SIG-M5 treated with dmso at 0.1 percent for 504 hours (cell line): ENCODE results near the gene ASCL5.

ENCODE experiments used
- DNase-seq: peaks from one replicate; lab custom pipeline; 2025; ENCODE audit not compliant: unreplicated experiment; lab: John Stamatoyannopoulos, UW

ASCL5 gene

GRCh38 chr1:201153474-201154388 lies 26.7 kb upstream of the ASCL5 start:
- DNase-seq, result peak; percentile 80

- DNase-seq, result peak; percentile 46
These were observed 22.4 kb upstream of the ASCL5 start for GRCh38 chr1:201149400-201149799.

GRCh38 chr1:201147396-201148015 lies 20.5 kb upstream of the ASCL5 start:
- no peak for DNase-seq

- no peak for DNase-seq
These were observed 19.8 kb upstream of the ASCL5 start for GRCh38 chr1:201146626-201147390.

GRCh38 chr1:201145816-201146215 lies 18.8 kb upstream of the ASCL5 start:
- DNase-seq, result no peak

GRCh38 chr1:201145132-201145531 lies 18.1 kb upstream of the ASCL5 start:
- DNase-seq, result no peak

GRCh38 chr1:201144701-201145100 lies 17.7 kb upstream of the ASCL5 start:
- no peak for DNase-seq

- no peak for DNase-seq
These were observed 17.0 kb upstream of the ASCL5 start for GRCh38 chr1:201143726-201144635.

GRCh38 chr1:201142849-201143725 lies 16.1 kb upstream of the ASCL5 start:
- DNase-seq, result no peak

- no peak for DNase-seq
These were observed 15.2 kb upstream of the ASCL5 start for GRCh38 chr1:201142011-201142848.

GRCh38 chr1:201141418-201141817 lies 14.4 kb upstream of the ASCL5 start:
- no peak for DNase-seq

- no peak for DNase-seq
These were observed 13.9 kb upstream of the ASCL5 start for GRCh38 chr1:201140941-201141260.

GRCh38 chr1:201140235-201140940 lies 13.4 kb upstream of the ASCL5 start:
- no peak for DNase-seq

GRCh38 chr1:201139756-201140155 lies 12.8 kb upstream of the ASCL5 start:
- DNase-seq, result no peak

- no peak for DNase-seq
These were observed 12.3 kb upstream of the ASCL5 start for GRCh38 chr1:201139306-201139705.

GRCh38 chr1:201138311-201138840 lies 11.4 kb upstream of the ASCL5 start:
- DNase-seq, result no peak

- no peak for DNase-seq
These were observed 10.8 kb upstream of the ASCL5 start for GRCh38 chr1:201137579-201138310.
